Eye (tissue), 1 donor: ENCODE data around the gene DIO1.
"Not testable (repeated sequence)": the region's sequence is repeated elsewhere in the genome, so short reads cannot be mapped to it uniquely, and the experiment has no call there.

Experiments used
- DNase-seq: peaks from one replicate; pipeline ENCODE4 v3.0.0-alpha.2; 2015

Gene DIO1

DNA sequence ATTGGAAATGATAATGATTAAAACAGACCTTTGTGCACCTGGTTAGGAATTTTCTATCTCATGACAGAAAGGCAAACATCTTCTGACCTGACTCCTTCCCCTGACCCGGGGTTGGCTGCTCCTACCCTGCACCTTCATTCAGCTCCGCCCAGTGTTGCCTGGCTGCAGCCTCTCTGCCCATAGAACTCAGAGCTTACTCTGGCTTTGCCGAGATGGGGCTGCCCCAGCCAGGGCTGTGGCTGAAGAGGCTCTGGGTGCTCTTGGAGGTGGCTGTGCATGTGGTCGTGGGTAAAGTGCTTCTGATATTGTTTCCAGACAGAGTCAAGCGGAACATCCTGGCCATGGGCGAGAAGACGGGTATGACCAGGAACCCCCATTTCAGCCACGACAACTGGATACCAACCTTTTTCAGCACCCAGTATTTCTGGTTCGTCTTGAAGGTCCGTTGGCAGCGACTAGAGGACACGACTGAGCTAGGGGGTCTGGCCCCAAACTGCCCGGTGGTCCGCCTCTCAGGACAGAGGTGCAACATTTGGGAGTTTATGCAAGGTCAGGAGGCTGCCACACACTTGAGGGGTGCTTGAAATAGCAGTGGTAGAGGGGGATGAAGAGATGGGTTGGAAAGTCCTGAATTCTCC, at the start of gene DIO1:
DIO1 (plus strand) TSS at position 189 of the 638 bp plus-strand sequence; CDS start at position 213, 24 bp downstream.
- DNase-seq: no peak

DNA sequence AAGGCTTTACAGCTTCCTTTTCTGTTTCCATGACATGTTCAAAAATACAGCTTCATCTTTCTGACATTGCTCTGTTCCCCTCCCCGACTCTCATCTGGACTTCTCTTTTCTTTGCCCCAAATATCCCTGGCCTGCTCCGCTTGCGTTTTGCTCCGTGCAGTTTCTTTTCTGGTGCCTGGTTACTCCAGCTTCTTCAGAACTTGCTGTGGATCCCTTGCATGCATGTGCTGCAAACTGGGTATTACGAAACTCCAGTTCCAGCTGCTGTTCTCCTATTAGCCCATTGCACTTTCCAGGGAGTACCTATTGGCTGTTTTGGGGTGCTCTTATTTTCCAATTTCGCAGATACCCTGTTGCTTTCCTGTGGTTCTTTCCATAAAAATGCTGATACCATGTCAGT, 46.0 kb upstream of the DIO1 start:
- no peak for DNase-seq

DNA sequence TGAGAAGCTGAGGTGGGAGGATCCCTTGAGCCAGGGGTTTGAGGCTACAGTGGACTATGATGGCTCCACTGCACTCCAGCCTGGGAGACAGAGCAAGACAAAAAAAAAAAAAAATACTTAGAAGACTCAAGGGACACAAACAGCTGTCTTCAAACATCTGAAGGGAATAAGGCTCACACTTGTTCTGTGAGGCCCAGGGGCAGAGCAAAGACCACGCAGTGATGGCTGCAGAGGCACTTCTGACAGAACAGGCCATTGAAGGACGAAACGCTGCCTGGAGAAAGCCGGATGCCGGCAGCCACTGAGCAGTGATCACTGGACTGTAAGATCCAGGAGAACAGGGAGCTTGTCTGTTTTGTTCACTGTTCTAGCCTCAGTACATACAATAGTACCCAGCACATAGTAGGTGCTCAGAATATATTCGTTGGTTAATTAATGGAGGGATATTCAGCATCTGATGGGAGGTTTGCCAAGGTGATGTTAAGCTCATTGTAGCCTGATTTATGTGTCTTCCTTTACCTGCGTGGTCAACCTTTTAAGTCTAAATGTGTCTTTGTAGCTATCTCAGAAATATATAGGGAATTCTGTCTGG, 43.8 kb upstream of the DIO1 start:
- no peak for DNase-seq

DNA sequence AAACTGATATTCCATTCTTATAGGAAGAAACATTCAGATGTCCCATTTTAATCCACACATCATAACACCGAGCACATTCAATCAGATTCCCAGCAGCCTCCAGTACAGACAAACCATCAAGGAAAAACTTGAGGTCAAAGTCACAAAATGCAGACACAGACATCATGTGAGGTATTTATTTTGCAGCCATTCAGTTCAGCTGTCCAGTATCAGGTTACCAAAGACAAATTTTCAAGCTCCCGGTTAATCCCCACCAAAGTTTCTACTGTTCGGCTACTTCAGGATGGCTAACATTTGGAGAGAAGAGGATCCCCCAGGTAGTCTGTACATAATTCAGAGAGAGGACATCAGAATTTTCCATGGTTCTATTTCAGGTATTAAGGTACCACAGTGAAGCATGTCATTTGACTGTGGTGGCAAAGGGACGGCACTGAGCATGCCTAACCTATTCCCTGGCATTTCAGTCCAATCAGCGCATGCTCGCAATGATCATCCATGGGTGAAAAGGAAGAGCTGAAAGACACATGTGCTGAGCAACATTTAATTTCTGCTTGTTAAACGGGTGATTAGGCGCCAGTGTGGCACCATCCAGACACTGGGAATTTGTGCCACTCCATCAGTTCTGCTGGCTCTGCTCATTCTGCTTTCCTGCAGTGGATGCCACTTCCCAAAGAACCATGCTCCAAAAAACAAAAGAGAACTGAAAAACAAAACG, 42.3 kb upstream of the DIO1 start:
- peak; percentile 80 for DNase-seq

DNA sequence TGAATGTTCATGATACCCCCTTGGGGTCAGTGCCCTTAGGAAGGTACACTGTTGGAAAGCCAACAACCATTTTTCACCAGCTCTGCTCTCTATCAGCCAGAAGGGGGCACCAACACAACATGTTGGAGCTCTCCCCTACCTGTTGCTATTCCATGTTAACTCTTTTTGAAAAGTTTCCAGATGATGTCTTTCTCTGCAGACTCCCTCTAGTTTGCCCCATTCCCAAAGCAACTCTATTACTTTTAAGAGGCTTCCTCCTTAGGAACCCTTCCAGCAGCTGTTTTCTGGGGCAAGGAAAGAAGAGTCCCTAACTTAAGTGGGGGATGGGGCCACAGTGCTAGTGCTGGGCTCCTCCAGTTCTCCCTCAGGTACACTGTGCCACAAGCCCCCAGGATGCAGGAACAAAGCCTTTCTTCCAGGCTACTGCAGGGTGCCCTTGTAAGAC, 33.0 kb upstream of the DIO1 start:
- peak; percentile 78 for DNase-seq

DNA sequence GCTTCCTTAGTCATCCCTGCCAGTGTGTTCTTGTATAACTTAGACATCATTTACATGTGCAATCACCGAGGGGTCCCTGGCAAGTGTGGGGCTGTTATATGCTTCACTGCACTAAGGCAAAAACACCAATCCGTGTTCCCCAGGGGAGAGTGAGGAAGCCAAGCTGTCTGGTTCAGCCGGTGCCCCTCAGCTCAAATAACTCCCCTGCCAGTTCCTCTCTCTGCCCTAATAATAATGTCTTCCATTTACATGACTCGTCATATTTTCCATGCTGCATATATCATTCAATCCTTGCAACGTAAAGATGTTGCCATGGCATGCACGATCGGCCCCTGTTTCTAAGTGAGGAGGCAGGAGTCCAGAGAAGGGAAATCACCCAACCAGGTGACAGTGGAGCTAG, 31.5 kb upstream of the DIO1 start:
- no peak for DNase-seq

DNA sequence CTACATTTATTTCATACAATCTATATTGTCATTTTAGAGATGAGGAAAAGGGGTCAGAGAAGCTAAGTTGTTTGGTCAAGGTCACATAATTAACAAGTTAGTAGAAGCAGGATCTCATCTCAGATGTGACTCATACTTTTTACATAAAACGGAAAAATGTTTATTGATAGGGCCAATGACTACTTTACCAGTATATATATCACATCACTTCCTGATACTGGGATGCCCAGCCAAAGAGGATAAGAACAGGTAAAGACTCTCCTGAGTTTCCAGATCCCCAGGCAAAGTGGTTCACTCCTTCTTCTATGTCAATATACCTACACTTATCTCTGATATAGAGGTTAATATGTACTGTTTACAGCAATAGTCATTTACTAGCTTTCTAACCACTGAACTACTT, 25.4 kb upstream of the DIO1 start:
- DNase-seq: no peak

DNA sequence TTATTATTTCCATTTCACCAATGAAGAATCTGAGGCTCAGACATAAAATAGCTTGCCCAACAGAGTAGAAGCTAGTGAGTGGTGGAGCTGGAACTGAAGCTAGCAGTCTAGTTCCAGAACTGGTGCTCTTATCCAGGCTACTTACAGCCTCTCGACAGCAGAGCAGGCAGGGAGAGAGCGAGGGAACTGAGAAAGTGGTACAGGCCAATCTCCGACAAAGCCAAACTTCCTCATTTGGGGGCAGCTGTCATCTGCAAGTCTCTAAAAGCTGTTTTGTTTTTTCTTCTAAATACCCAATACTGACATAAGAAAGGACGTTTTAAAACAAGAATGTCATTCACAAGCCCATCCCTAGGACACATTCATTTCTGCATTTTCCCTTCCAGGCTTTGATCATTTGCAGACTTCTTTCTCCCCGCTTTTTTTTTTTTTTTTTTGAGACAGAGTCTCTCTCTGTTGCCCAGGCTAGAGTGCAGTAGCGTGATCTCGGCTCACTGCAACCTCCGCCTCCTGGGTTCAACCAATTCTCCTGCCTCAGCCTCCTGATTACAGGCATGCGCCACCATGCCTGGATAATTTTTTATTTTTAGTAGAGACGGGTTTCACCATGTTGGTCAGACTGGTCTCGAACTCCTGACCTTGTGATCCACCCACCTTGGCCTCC, 24.4 kb upstream of the DIO1 start:
- no peak for DNase-seq

DNA sequence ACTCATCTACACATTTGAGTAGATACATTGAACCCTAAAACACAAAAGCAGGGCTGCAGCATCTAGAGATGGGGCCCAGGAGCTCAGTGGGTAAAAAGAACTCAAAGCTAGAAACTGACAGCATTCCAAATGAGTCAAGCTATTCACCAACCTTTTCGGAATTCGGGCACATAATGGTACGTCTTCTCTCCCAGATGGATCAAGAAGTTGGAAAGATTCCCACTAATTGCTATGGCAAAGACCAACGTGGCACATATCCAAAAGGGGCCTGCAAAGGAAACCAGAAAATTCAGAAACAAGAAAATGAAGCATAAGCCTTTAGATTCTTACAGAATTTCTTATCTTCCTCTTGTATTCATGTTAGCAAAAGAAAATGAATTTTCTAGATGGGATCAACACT, 22.8 kb upstream of the DIO1 start:
- no peak for DNase-seq

DNA sequence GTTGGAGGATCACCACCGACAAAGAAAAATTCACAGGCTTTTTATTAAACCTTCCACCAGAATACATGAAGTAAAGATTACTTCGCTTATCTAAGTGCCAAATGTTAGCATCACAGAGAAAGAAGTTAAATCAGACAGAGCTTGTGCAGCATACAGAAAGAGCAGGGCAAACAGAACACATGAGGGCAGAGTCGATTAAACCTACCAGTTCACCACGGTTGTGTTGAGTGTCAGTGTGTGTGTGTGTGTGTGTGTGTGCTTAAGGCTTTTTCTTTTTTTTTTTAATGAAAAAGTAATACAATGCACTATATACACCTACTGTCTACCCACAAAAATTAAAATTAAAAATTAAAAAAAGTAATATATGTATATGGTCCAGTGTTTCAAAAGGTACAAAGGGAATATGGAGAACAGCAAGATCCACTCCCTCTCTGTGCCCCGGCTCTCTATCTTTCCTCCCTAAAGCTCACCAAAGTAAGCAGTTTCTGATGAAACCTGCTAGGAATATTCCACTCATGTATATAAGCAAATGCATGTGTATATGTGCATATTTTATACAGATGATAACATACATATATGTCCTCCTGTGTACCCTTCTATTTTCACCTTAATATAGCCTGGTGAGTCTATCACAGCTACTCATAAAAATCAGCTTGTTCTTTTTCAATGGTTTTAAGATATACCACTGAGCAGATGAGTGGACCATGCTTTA, 22.1 kb upstream of the DIO1 start:
- DNase-seq: no peak

DNA sequence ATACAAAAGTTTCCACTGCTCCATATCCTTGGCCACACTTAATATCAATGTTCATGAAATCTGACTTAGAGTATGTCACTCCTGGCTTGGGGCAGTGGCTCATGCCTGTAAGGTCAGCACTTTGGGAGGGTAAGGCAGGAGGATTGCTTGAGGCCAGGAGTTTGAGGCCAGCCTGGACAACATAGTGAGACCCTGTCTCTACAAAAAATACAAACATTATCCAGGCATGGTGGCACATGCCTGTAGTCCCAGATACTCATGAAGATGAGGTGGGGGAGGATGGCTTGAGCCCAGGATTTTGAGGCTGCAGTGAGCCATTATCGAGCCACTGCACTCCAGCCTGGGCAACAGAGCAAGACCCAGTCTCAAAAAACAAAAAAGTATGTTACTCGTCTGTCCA, 18.8 kb upstream of the DIO1 start:
- not testable (repeated sequence) for DNase-seq

DNA sequence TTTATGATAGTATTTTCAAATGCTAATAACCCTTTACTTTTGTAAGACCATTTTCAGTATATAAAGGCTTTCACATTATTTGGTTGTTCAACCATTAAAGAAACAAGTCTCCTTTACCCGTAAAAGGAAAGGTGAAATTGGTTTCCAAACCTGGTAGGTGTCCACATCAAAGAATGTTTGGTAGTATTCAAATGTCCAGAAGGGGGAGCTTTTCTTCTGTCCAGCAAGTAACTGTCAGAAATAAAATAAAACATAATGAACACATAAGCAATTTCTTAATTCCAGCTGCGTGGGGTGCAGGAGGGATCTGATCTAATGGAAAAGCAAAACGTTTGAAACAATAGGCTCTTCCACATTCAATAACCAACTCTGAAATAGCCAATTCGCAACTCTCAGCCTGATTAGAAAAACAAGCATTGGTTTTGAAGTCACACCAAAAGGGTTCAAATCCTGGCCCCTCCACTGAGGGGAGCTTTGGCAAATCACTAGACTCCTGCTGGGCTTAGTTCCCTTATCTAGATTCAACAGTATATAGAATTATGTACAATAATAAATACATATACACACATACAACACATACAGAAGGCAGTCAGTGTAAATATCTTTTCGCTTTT, 15.4 kb upstream of the DIO1 start:
- DNase-seq: peak; percentile 57

DNA sequence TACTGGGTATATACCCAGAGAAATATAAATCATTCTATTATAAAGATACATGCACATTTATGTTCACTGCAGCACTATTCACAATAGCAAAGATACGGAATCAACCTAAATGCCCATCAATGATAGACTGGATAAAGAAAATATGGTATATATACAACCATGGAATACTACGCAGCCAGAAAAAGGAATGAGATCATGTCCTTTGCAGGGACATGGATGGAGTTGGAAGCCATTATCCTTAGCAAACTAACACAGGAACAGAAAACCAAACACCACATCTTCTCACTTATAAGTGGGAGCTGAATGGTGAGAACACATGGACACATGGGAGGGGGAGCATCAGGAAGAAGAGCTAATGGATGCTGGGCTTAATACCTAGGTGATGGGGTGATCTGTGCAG, 12.1 kb upstream of the DIO1 start:
- DNase-seq: not testable (repeated sequence)

DNA sequence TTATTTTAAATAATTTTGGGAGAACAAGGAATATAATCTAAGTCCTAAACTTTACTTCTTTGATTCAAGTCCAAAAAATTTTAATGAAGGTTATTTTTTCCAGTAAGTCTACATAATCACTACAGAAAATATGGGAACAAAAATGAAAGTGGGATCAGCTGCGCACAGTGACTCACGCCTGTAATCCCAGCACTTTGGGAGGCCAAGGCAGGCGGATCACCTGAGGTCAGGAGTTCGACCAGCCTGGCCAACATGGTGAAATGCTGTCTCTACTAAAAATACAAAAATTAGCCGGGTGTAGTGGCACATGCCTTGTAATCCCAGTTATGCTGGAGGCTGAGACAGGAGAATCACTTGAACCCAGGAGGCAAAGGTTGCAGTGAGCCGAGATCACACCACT, 10.4 kb upstream of the DIO1 start:
- DNase-seq: not testable (repeated sequence)

DNA sequence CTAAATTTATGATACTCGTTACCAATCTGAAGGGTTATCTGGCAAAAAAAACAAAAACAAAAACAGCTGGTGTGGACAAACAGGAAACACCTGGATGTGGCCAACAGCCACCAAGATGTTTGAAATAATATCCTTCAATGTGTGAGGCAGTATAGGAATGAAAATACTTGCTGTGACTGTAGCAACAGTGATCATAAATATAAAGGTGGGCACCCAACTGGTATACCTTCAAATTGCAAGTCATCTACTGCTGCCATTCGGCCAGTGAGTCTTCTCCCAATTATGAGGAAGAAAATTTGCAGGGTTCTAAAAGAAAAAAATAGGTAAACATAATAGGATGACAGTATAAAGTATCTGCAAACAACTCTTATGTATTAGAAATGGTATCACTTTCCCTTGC, 5.3 kb upstream of the DIO1 start:
- no peak for DNase-seq

DNA sequence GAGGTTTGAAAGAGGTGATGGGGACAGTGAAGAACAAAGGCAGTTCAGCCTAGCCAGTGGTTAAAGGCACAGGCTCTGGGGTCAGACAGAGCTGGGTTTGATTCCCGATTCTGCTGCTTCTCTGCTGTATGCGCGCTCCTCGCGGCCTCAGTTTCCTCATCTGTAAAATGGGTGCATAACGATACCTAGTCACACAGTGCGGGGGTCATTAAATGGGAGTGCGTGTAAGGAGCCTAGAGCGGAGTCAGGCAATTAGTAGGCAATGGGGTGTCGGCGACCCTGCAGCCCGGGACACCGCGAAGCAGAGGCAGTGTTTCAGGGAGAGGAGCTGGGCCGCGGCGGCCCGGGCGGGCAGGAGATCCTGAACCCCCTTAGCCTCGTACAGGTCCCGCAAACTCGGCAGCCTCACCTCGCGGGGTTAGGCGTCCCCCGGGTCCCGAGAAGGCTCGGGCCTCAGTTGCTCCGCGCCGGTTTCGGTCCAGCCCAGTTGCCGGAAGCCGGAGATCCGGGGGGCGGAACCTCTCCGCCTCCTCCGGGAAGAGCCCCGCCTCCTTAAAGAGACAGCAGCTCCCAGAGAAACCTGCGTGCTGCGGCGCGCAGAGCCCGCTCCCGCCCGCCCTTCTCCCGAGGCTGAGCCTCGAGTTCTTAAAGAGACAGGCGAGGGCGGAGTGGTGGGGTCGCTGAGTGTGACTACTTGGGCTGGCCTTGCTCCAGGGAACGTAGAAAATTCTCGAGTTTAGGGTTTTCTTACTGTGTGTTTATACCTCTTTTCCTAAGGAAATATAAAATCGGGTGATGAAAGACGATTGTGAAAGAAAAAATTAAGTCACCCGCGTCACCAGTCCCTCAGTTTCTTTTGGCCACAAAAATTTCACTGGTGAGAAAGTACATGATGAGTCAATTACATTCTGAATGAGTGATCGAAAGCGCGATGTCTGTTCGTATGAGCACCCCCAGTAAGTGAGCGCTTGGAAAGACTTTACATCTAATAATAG, 4.4 kb upstream of the DIO1 start, which contains the start of gene YIPF1:
YIPF1 (minus strand) TSS at position 494 of the 995 bp plus-strand sequence. CDS start 860 bp downstream, outside the sequence.
- DNase-seq: peak; percentile 93

DNA sequence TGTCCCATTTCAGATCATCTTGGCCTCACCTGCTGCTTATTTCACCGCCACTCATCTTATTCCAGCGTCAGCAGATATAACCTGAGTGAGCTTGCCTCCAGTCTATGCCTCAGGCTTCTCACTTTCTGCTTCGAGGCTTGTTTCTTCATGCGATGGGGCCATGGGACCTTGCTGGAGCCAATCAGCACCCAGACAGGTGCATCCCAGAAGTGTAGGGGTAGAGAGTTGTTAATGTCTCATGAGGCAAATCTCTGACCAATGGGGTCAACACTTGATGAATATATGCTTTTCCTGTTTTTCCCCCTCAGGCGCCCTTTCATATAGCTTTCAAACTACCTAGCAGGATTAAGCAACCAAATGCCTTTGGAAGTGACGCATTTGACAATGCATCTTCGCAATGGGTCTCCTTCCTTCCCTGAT, 3.5 kb upstream of the DIO1 start:
- no peak for DNase-seq

DNA sequence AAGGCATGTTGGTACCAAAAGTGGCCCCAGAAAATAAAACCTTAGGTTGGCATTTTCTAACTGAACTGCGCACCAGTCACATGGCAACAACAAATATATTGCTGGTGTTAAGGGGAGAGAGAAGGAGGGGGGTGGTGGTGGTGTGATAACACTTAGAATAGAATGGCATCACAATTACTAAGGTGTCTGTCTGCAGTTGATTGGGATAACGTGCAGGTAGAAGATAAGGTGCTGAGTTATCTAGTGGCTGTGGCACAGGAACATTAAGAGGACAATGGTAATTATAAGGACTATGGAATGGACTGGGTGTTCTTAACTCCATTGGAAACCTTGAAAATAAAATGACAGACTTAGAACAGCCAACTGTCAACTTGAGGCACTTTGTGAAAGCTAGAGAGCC, 3.0 kb upstream of the DIO1 start:
- no peak for DNase-seq

DNA sequence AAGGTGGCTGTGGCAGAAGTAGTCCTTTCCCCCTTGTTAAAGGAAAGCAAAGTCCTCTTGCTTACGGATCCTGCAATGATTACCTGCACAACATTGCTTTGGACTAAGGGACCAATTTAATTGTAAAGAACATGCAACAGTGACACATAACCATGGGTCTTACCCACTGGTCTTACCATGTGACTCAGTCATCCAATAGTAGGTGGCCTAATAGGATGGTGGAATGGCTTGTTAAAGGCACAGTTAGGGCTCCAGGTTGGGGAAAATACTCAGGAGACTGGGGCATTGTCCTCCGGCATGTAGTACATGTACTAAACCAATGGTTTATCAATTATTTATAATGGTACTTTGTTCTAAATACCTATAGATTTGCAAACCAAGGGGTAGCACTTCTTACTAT, 2.3 kb upstream of the DIO1 start:
- no peak for DNase-seq

DNA sequence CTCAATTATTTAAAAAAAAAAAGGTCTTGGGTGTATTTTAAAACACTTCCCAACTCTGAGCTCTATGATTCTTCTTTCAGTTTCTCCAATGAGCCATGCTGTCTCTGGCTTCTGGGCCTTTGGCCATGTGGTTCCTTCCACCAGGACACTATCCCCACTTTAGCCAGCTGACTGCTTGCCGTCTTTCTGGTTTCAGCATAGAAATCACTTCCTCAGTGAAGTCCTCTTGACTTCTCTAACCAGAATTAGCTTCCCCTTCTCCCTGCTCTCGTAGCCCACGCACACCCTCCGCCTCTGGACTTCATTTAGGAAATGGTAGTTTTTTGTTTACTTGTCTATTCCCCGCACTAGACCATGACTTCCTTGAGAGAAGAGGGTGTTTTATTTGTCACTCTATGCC, 1.1 kb upstream of the DIO1 start:
- DNase-seq: no peak

DNA sequence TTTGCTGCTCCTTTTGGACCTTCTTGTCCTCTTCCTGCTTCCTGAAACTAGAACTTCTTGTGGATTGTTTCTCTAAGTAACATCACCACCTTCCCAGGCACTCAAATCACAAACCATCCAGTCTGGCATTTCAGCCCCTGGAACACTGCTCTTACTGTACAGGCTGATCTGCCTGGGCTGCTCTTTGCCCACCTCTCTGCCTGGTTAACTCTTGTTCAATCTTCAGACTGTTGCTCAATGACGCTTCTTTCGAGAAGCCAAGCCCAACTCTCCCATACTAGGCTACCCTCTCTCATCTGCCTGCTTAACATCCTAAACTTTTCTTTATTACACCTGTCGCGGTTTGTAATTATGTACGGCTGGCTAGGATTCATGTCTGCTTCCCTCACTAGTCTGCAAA, 657 bp downstream of the DIO1 start:
- DNase-seq: no peak
